GM18499 (cell line): ENCODE measurements around the gene NCK2.

Experiments used
- ATAC-seq: cut with Tn5 transposase; IDR thresholded peaks from one replicate; pipeline ENCODE4 v1.9.1; 2021; ENCODE audit warnings: moderate number of reproducible peaks; ENCODE audit not compliant: insufficient read depth, unreplicated experiment

The NCK2 gene

GRCh38 chr2:105909215-105909614 is 164.5 kb downstream of the NCK2 start:
- no peak for ATAC-seq

DNA sequence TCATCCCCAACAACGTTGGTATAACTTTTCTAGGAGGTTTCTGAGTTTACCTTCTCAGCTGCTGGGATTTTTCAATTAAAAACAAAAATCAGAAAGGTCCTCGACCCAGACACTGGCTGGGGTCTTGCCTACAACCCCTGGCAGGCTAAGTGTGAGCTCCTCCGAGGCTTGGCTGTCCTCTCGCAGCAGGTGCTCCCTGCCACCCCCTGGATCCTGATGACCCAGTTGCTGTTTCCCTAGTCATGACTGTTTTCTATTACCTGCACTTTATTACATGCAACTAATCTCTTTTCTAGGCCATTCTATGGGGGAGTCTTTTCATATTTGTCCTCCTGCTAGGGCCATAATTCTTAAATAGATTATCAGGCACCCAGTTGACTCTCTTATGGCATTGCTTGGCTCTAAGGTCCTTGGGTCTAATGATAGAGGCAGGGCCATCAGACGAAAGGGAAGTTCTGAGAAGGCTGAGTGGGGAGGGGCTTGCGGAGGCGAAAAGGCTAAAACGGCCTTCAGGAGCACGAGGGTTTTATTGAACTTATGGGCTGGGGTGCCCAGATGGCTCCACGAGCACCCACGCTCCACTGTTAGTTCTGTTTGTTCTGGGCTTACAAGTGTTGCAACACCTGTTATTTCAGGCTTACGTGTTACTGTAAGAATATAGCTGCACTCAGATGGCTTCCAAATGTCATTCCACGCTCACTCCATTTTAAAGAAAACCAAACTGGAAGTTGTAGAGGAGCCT is 166.0 kb downstream of the NCK2 start:
- ATAC-seq = no peak

- ATAC-seq = no peak
Observed at GRCh38 chr2:105911425-105911824, 166.7 kb downstream of the NCK2 start.

- ATAC-seq = no peak
Observed at GRCh38 chr2:105912081-105912480, 167.4 kb downstream of the NCK2 start.

- ATAC-seq = peak; percentile 77
Observed at GRCh38 chr2:105915005-105915558, 170.4 kb downstream of the NCK2 start.

- ATAC-seq = no peak
Observed at GRCh38 chr2:105917226-105917625, 172.5 kb downstream of the NCK2 start.

- no peak for ATAC-seq
Observed at GRCh38 chr2:105917688-105918087, 173.0 kb downstream of the NCK2 start.

- no peak for ATAC-seq
Observed at GRCh38 chr2:105919191-105919811, 174.6 kb downstream of the NCK2 start.

DNA sequence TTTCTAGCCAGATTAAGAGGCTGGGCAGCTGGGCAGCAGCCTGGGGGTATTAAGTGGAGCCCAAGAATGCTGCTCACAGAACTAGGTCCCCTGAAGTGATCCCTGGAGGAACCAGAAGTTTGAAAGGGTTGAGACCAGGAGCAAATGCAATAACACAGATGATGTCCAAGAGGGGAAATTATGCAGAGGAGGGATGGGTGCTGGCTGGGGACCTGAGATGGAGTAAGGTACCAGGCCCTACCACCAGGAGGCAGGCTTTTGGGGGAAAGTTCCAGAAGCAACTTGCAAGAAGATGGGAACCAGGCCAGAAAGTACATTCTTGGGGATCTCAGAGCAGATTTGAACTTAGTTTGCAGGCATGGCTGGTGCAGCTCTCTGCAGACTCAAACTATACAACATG is 175.1 kb downstream of the NCK2 start:
- ATAC-seq = no peak

GRCh38 chr2:105924271-105924670 is 179.6 kb downstream of the NCK2 start:
- no peak for ATAC-seq

DNA sequence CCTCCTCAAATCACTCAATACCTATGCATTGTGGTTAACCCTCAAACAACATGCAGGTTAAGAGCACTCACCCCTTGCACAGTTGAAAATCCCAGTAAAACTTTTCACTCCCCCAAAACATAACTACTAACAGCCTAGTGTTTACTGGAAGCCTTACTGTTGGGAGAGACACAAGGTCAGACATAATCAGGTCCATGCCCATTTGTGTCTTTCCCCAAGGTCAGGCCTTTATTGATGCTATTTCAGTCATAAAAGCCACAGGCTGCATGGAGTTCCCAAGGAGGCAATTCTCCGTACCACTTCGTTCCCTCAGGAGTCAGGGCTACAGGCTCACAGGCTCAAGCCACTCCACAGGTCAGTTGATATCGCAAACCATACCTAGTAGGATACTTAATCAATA is 180.2 kb downstream of the NCK2 start:
- ATAC-seq = no peak

DNA sequence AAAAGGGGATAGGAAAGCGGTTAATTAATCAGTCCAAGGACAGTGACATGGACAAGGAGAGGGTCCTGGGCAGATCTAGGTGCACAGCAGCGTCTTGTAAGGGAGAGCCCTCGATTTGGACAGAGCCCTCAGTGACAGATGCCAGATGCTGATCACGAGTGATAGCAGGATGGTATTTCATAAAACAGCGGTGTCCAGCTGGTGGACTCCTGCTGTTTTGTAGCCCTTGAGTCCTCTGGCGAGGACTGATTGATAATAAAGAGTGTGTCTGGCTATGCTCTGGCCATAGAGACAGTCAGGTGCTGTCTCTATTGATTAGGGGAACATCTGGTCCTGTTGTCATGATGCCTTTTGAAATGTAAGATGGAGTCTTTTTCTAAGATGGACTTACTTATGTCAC is 180.7 kb downstream of the NCK2 start:
- no peak for ATAC-seq

GRCh38 chr2:105926960-105927678 is 182.4 kb downstream of the NCK2 start:
- no peak for ATAC-seq

DNA sequence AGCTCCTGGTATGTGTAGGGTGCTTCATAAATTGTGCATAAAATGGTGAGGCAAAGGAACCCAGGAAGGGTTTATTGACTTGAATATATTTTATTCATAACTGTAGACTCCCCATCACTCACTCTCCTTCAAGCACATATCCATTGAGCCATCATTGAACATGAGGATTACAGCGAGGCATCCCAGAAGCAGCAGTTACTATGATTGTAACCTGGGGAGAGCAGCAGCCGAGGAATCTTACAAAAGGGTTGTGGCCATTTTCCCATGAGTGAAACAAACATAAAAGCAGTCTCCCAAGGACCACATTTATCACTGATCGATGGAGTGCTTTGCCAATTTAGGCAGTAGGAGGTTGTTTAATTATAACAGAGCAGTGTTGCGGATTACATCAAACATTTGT is 183.4 kb downstream of the NCK2 start:
- ATAC-seq = no peak

- ATAC-seq = no peak
Observed at GRCh38 chr2:105928563-105928962, 183.9 kb downstream of the NCK2 start.

- no peak for ATAC-seq
Observed at GRCh38 chr2:105929516-105929915, 184.8 kb downstream of the NCK2 start.

- ATAC-seq = no peak
Observed at GRCh38 chr2:105932582-105932981, 187.9 kb downstream of the NCK2 start.

GRCh38 chr2:105933906-105934305 is 189.2 kb downstream of the NCK2 start:
- no peak for ATAC-seq

DNA sequence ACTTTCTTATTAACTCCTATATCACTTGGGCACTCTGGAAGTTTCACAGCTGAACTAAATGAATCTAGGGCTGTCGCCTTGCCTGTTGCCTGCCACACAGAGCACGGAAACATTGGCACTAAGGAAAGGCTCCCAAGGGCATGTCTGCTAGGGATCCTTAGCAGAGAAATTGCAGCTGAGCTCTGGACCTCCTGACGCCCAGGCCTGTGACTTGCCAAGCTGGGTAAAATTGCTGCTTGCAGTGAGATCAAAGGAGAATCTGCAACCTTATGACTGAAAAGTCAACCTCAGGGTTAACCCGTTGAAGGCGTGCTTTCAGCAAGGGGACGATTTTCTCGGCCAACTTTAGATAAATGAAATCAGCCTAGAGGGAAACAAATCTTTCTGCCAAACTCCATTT is 189.8 kb downstream of the NCK2 start:
- ATAC-seq = no peak

DNA sequence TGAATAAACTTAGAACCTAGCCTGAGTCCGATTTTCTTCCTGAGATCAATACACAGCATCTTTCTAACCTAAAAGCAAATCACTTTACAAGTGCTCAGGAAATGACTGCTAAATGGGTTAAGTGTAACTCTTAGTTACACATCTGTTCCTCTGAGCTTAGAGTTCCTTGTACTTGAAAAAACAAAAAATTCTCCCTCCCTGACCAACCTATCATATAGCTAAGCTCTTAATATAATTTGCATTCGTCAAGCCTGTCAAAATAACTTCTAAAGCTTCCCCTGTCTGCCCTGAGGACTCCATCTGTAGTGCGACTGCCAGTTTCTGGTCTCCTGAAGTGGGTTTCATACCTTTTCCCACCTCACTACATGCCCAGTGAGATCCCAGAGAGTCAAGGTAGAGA is 190.4 kb downstream of the NCK2 start:
- ATAC-seq = no peak

GRCh38 chr2:105936954-105937353 is 192.2 kb downstream of the NCK2 start:
- no peak for ATAC-seq
